HS-27A (cell line): ENCODE results near the gene TRMO.
A peak's percentile ranks its signal among the peaks of the same experiment; 100 is the strongest.

ENCODE experiments used
- DNase-seq: peaks from one replicate; pipeline ENCODE4 v3.0.0-alpha.2; 2012; ENCODE audit warnings: low read depth, missing footprints

Gene TRMO

DNA sequence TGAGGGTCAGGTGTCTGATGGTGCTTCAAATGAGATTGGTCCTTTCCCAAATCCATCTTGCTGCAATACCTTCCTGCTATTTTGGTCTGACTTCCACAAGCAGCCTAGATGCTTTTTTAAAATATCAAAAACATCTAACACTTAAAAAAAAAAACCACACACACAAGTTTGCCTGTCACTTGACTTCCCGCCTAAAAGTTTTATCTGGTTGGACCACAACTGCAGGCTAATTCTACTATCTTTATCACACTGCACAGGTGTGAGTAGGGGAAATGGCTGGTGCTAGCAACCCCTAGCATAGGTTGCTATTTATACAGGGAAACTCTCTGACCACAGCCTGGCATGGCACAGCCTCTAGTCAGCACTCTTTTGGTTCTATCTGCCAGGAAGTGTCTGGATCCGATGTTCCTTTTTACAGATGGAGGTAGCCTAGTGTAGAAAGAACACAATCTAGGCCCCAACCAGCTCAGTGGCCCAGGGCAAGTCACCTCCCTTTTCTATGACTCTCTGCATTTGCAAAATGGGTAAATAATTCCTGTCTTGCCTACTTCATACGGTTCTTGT, 15.9 kb upstream of the TRMO start, which contains the start of gene HEMGN:
Gene HEMGN (minus strand): TSS at position 92 of the 564 bp plus-strand sequence. CDS start 36 bp downstream, at position 56.
- no peak for DNase-seq

DNA sequence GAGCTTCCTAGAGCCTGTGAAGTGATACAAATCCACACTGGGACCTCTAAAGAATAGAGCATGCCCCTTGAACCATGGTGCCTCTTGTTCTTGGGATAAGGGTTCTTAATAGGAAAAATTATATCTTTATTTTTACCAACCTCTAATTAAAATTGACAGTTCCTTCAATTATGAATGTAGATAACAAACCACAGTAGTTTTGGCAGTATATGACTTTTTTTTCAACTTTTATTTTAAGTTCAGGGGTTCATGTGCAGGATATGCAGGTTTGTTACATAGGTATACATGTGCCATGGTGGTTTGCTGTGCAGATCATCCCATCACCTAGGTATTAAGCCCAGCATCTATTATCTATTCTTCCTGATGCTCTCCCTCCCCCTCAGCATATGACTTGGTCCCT, 14.7 kb upstream of the TRMO start:
- no peak for DNase-seq

- no peak for DNase-seq
Measured at GRCh38 chr9:97935276-97935675, 13.0 kb upstream of the TRMO start.

DNA sequence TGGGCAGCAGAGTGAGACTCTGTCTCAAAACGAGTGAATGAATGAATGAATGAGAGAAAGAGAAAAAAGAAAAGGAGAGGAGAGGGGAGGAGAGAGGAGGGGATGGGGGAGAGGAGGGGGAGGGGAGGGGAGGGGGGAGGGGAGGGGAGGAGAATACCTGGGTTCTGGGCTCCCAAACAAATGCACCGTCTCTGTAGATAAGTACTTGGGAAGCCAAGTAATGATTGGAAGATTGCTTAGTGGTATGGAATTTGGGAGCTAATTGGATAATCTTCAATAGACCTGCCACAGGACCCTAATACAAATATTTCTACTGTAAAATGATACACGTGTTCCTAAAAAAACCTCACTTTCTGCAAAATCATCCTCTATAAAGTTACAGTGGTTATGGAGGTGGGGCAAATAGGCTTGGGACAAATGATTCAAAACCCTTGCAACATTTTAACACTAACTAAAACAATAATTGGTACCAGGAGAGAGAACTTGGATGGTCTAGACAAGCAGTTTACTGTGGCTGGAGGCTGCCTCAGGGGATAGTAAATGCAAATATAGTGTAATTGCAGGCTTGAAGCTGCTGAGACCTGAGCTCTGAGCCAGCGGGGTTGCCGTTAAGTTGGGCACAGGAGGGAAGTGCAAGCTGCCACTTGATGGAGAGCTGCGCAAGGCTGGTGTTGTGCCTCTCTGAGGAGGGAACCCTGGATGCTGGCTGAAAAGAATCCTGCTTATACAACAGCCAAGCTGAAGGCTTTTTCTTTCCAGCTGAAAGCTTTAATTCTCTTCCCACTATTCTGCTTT, 12.2 kb upstream of the TRMO start:
- no peak for DNase-seq

- DNase-seq = no peak
Measured at GRCh38 chr9:97933297-97933998, 11.1 kb upstream of the TRMO start.

- no peak for DNase-seq
Measured at GRCh38 chr9:97930972-97931371, 8.7 kb upstream of the TRMO start.

DNA sequence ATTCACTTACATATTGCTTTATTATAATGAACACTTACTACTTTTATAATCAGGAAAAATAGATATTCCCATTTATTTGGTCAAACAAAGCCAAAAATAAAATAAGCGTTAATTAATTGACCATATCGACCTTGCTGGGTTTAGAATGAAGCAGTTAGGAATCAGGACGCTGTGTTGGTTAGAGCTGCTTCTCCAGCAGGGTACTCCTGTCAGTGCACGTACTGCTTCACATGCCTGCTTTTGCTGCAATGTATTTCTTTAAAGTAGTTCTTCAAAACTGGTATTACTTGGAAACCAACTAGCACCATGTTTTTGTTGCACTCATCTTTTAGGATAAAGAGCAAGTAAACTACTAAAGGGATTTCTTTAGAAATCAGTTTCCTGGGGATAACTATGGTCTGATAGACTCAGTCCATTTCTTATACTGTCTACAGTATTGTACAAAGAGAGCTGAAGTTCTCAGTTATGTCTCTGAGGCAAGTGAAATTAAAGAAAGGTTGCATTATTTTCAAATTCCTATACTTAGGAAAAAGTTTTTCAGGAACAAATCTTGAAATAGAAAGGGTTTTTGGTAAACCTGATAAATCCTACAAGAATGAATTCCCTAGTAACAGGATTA, 6.8 kb upstream of the TRMO start:
- no peak for DNase-seq

DNA sequence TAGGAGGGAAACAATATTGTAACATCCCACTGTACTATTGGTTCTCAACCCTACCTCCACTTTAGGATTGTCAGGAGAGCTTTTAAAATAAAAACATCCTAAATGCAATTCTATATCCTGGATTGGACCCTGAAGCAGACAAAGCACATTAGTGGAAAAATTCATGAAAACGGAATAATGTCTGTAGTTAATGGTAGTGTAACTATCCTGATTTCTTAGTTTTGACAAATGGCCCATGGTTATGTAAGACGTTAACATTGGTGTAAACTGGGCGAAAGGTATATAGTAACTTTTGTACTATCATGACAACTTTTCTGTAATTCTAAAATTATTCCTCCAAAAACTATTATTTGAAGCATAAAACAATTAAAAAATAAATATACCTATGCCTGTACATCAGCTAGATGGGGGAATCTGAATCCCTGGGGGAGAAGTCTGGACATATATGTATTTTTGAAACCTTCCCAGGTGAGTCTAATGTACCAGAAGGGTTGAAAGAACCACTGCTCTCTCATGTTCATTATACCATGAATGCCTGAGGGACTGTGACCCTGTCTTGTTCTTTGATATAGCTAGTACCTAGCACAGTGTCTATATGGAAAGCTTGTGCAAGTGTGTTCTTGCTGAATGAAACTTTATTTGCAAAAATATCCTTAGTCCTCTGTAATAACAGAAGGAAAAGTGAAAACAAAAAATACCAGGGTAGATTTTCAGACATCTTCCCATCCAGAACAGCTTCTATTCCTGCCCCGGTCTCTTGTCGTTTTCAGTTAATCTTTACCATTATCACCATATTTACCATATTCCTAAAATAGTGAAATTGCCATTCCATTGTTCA, 3.4 kb upstream of the TRMO start:
- no peak for DNase-seq

DNA sequence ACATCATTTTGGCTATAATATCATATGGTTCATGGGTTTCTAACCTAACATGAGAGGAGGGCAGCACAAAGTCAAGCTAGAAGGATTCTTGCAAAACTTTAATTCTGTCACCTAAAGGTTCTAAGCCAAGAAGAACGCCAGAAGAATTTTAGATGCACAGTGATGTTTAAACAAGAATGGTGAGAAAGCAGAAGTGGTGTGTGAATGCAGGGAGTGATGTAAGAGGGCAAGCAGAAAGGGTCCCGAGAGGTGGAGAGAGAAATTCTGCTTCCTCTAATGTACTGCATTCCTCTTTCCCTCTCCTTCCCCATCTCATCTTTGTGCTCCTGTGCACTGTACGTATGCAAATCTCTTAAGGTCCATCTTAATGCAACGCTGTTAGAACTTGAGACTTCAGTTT, 2.1 kb upstream of the TRMO start:
- no peak for DNase-seq

GRCh38 chr9:97923529-97924108, 1.3 kb upstream of the TRMO start:
- peak; percentile 73 for DNase-seq

DNA sequence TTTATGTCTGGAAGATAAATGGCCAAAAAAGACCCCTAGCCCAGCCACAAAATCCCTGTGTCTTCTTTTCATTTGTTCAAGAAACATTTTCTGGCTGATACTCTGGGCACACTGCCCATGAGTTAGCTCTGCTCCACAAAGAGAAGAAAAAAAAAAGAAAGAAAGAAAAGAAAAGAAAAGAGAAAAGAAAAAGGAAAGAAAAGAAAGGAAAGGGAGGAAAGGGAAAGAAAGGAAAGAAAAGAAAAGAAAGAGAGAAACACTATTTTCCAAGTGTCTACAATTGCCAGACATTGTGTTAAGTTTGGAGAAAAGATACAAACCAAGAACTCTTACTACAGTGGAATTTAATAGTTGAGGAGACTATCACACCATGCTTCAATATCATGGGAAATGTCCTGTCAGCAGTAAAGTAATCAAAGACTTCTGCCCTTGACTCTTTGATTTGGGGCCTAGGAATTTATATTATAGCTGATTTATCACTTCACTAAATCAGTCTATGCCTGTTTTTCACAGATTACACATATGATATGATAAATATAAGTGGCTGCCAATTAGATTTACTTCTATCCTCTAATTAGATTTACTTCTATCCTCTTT, 3.0 kb downstream of the TRMO start:
- no peak for DNase-seq

DNA sequence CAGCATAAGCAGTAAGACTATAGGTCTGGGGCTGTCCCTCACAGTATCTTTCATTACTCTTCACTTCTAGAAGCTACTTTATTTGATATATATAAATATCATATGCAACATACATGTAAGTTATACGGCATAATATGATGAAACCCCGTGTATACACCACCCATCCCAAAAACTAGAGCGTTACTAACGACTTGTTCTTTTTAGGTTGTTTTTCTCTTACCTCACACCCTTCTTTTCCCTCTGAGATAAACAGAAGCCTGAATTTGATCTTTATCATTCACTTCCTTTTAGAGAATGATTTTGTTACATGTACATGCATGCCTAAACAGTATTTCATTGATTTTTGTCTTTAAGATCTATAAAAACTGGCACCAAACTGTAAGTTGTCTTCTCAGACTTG, 3.7 kb downstream of the TRMO start:
- no peak for DNase-seq

DNA sequence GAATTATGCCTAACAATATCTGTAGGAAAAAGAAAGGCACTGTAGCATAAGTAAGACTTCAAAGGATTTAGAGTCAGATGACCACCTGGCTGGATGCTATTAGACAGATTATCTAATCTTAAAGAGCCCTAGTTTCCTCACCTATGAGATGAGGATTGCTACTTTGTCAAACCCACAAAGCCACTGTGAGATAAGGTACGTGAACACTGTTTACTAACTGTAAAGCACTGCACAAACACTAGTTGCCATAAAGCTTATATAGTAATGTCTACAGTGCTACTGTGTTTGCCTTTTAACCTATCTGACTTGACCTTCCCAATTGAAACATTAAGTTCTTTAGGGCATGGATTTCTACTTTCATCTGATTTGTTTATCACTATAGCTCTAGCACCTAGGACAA, 10.3 kb downstream of the TRMO start:
- DNase-seq = no peak

DNA sequence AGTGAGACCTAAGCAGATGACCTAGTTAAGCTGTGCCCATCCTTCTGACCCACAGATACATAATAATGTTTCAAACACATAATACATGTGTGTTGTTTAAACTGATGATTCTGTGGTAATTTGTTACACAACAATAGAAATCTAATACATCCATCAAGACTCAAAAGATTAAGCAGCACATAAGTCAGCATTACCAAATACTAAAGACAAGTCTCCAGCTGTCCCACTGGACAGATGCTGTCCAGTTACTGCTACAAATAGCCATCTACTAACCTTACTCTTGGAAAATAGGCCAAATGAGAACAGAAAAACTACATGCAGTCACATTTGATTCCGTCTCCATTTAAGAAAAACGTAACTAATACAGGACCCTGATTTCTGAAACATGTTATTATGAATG, 10.8 kb downstream of the TRMO start:
- DNase-seq = no peak

- DNase-seq = no peak
Measured at GRCh38 chr9:97910357-97910756, 11.9 kb downstream of the TRMO start.

DNA sequence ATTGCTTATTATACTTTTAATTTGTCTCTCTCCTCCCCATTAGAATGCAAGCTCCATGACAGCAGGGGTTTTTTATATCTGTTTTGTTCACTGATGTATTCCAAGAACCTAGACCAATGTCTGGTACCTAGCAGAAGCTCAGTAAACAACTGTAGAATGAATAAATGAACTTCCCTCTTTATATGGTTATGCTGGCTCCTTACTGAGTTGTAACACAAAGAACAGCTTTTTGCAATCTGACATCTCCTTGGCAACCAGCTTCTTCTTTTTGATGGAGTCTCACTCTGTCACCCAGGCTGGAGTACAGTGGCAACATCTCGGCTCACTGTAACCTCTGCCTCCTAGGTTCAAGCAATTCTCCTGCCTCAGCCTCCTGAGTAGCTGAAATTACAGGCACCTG, 13.6 kb downstream of the TRMO start:
- no peak for DNase-seq

- no peak for DNase-seq
Measured at GRCh38 chr9:97907632-97908031, 14.7 kb downstream of the TRMO start.

DNA sequence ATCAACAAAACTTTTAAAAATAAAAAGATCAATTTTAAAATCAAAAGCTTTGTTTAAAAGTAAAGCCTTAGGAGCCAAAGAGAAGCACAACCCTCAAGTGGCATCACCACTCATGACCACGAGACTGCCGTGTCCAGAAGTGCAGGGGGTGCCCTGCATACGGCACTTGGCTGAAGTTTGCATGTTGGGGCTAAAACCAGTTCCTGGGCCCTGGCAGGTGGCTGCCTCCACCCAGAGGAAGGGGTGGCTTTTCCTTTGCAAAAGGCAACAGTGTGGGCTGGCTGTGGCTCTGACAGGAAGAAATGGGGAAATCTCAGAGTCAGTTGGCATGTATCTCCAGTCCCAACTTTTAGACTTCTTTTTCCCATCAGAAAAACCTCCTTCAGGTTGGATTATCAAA, 15.3 kb downstream of the TRMO start:
- DNase-seq = no peak

DNA sequence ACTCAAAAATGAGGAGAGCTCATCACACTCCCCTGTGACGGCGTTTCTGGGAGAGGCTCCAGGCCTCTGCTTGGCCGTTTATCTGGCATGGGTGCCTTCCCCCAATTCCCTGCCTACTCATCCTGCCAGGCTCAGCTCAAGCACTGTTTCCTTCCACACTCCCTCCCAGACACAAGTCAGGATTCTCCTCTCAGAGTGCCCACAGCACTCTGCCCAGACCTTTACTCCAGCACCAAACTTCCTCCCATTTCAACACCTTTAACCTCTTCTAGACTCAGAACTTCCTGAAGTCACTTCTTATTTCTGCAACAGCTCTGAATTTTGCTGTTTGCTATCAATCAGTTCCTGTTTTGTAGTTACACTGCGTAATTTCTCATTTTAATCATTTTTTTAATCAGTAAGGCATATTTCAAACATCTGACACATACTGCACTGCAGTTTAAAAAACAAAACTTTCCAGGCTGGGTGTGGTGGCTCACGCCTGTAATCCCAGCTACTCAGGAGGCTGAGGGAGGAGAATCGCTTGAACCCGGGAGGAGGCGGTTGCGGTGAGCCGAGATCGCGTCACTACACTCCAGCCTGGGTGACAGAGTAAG, 16.0 kb downstream of the TRMO start:
- DNase-seq = no peak

DNA sequence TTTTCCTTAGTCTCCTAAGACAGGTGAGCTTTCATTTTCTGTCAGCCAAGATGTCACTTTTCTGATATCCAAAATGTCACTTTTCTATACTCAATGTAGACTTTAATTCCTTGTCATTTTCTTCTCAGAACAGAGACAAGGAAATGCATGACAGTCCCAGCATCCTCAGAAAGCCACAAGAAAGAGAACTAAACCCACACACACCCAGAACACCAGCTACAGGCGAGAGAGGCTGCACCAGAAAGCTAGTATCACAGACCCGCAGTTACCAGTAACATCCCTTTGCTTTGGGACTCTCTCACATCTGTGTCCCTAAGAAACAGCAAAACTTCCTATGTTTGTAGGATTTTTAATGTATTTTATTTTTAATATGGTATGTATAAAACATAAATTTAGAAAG, 17.1 kb downstream of the TRMO start:
- DNase-seq = no peak

DNA sequence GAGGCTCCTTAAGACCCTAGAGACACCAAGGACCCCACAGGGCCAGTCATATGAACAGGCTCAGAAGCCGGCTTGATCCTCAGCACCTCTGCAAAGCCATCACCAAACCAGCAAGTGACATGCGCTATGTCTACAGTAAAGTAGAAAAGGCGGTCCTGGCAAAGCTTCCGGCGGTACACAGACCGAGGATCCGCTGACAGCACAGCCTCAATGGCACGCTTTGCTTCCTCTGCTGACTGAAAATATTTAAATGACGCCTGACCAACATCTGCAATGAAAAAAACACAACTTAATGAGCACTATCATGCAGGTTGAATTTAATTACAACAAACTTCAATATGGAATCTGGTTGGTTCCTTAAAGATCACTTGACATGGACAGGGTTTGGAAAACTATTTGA, 17.6 kb downstream of the TRMO start:
- no peak for DNase-seq
